Muscle of arm (tissue), 14 donors: ENCODE measurements around the gene WDR44. TPM values are rescaled to one million over a fixed set of nuclear protein-coding genes. Genes with fewer than 3 reads are reported as not detected.
A peak's percentile ranks its signal among the peaks of the same experiment; 100 is the strongest.
"Not testable (repeated sequence)": the region's sequence is repeated elsewhere in the genome, so short reads cannot be mapped to it uniquely, and the experiment has no call there.

Source experiments
- DNase-seq: peaks from one replicate; pipeline ENCODE4 v3.0.0-alpha.2; 2013
- long read RNA-seq, 11 donors: transcript quantifications; one replicate each; lab custom pipeline, GENCODE V29; 2026
- polyA plus RNA-seq, 12 donors: library from polyadenylated mRNA; unstranded; fragments of 120-200 nt; gene quantifications; one replicate each; pipeline ENCODE4 v1.2.1, GENCODE V29; 2013; ENCODE audit not compliant: insufficient read length in 12 of 12

WDR44 gene, protein sequence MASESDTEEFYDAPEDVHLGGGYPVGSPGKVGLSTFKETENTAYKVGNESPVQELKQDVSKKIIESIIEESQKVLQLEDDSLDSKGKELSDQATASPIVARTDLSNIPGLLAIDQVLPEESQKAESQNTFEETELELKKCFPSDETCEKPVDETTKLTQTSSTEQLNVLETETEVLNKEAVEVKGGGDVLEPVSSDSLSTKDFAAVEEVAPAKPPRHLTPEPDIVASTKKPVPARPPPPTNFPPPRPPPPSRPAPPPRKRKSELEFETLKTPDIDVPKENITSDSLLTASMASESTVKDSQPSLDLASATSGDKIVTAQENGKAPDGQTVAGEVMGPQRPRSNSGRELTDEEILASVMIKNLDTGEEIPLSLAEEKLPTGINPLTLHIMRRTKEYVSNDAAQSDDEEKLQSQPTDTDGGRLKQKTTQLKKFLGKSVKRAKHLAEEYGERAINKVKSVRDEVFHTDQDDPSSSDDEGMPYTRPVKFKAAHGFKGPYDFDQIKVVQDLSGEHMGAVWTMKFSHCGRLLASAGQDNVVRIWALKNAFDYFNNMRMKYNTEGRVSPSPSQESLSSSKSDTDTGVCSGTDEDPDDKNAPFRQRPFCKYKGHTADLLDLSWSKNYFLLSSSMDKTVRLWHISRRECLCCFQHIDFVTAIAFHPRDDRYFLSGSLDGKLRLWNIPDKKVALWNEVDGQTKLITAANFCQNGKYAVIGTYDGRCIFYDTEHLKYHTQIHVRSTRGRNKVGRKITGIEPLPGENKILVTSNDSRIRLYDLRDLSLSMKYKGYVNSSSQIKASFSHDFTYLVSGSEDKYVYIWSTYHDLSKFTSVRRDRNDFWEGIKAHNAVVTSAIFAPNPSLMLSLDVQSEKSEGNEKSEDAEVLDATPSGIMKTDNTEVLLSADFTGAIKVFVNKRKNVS
- polyA plus RNA-seq, result 10 to 100 TPM in 11 of 12 donors, not detected in 1; 34.8 to 96.2 (median 68.4) TPM
- long read RNA-seq, donor 1, partial matches to known transcripts, result 11 of 11 reads
- long read RNA-seq, donor 1, other reads (novel, unspliced or antisense), result 0 of 11 reads
- long read RNA-seq, donor 2, full-length matches to known transcripts, result 13 of 24 reads
- long read RNA-seq, donor 2, partial matches to known transcripts, result 11 of 24 reads
- long read RNA-seq, donor 2, other reads (novel, unspliced or antisense), result 0 of 24 reads
- long read RNA-seq, donor 3, full-length matches to known transcripts, result 1 of 6 reads
- long read RNA-seq, donor 3, partial matches to known transcripts, result 5 of 6 reads
- long read RNA-seq, donor 3, other reads (novel, unspliced or antisense), result 0 of 6 reads
- long read RNA-seq, donor 4, full-length matches to known transcripts, result 1 of 10 reads
- long read RNA-seq, donor 4, partial matches to known transcripts, result 9 of 10 reads
- long read RNA-seq, donor 4, other reads (novel, unspliced or antisense), result 0 of 10 reads
- long read RNA-seq, donor 5, full-length matches to known transcripts, result 9 of 9 reads
- long read RNA-seq, donor 5, partial matches to known transcripts, result 0 of 9 reads
- long read RNA-seq, donor 5, other reads (novel, unspliced or antisense), result 0 of 9 reads
- long read RNA-seq, donor 6, full-length matches to known transcripts, result 2 of 2 reads
- long read RNA-seq, donor 6, partial matches to known transcripts, result 0 of 2 reads
- long read RNA-seq, donor 6, other reads (novel, unspliced or antisense), result 0 of 2 reads
- long read RNA-seq, donor 7, full-length matches to known transcripts, result 2 of 2 reads
- long read RNA-seq, donor 7, partial matches to known transcripts, result 0 of 2 reads
- long read RNA-seq, donor 7, other reads (novel, unspliced or antisense), result 0 of 2 reads
- long read RNA-seq, donor 8, full-length matches to known transcripts, result 11 of 20 reads
- long read RNA-seq, donor 8, partial matches to known transcripts, result 9 of 20 reads
- long read RNA-seq, donor 8, other reads (novel, unspliced or antisense), result 0 of 20 reads
- long read RNA-seq, donor 9, full-length matches to known transcripts, result 3 of 3 reads
- long read RNA-seq, donor 9, partial matches to known transcripts, result 0 of 3 reads
- long read RNA-seq, donor 9, other reads (novel, unspliced or antisense), result 0 of 3 reads
- long read RNA-seq, donor 10, full-length matches to known transcripts, result 4 of 4 reads
- long read RNA-seq, donor 10, partial matches to known transcripts, result 0 of 4 reads
- long read RNA-seq, donor 10, other reads (novel, unspliced or antisense), result 0 of 4 reads
- long read RNA-seq, donor 11, full-length matches to known transcripts, result 10 of 19 reads
- long read RNA-seq, donor 11, partial matches to known transcripts, result 9 of 19 reads
- long read RNA-seq, donor 11, other reads (novel, unspliced or antisense), result 0 of 19 reads

GRCh38 chrX:118345464-118346257 lies at the start of gene WDR44:
Gene WDR44 (plus strand): TSS chrX:118346106. CDS start chrX:118346504, 398 bp downstream.
- peak; percentile 94 for DNase-seq

DNA sequence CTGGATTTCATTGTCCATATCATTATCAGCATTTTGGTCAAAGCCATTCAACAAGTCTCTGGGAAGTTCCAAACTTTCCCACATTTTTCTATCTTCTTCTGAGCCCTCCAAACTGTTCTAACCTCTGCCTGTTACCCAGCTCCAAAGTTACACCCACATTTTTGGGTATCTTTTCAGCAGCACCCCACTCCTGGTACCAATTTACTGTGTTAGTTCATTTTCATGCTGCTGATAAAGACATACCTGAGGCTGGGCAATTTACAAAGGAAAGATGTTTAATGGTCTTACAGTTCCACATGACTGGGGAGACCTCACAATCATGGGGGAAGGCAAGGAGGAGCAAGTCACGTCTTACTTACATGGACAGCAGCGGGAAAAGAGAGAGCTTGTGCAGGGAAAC lies 40.1 kb upstream of the WDR44 start:
- not testable (repeated sequence) for DNase-seq

DNA sequence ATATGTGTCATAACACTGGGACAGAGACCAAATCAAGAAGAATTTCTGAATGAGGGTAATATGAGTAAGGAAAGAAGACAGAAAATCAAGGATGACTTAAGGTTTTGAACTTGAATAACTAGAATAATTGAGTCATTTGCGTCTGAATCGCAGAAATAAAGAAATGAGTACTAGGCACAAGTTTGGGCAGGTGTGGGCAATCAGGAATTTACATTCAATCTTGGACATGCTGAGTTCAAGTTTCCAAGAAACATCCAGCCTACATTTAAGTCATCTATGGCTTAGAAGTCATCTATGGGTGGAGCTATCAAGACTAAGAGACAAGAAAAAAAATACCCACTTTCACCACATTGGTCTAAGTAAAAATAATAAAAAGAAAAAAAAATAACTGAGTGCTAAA lies 30.4 kb upstream of the WDR44 start:
- no peak for DNase-seq

- DNase-seq, result no peak
These were observed 21.3 kb upstream of the WDR44 start for GRCh38 chrX:118324588-118324987.

DNA sequence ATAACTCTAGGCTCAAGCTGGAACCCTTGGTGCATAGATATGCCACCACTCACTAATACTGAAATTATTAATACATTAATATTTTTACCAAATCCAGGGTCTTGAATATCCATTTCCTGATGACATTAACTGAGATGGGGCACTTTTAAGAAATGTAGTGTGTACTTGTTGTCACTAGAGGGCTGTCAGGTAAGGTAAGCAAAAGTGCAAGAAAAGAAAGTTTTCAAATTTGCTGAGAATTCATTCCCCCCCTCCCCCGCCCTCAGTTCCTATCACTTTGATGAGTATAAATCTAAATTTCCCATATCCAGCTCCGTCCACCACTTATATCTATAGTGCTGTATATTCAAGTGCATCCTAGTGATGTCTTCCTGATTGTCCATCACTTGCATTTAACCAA lies 20.5 kb upstream of the WDR44 start:
- DNase-seq, result no peak

DNA sequence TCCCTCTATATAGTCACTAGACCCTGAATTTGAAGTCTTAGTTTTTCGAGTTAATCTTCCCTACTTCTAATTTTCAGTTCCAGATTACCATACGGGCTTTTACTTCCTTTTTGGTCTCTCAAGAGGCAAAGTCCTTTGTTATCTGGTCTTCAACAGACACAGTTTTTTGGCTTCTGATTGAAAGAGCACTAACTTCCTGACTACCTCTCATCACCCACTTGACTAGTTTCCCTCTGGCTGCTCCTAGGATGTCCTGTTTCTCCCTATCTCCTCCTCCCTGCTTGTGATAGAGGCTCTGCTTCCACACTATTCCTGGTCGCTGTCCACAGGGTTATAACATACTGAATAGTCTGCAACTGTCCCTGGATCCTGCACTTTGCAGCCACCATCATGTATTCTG lies 16.7 kb upstream of the WDR44 start:
- no peak for DNase-seq

GRCh38 chrX:118337687-118338086 lies 8.2 kb upstream of the WDR44 start:
- no peak for DNase-seq

DNA sequence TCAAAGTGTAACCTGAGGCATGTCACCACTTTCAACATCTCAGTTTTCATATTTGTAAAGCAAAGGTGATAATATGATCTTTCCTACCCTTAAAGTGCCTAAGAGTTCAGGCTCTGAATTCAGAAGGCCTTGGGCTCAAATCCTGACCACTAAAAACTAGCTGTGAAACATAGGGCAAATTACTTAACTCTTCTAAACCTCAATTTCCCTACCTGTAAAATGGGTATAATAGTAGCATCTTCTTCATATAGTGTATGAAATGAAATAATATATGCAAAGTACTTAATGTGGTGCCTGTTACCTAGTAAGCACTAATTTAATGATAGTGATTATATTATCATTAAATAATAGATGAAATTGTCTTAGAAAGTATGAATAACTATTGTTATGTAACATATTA lies 7.0 kb upstream of the WDR44 start:
- no peak for DNase-seq

DNA sequence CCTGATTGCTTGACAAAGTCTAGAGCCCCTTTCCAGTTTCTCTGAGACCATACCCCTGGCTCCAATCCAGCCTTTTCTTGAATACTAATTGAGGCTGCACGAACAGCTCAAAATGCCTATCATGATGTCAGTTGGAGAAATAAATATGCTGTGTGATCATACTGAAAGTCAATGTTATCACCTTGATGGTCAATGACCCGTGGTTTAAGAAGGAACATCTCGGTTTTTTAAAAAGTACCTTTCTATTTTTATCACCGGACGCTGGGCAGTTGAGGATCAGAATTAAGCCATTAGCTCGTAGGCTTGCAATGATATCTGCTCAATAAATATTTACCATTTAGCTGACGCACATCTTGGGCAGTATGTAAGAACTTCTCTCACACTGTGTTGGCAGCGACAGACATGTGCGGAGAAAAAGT lies 852 bp upstream of the WDR44 start:
- DNase-seq, result no peak

GRCh38 chrX:118346258-118347094 lies 570 bp downstream of the WDR44 start:
- DNase-seq, result no peak

GRCh38 chrX:118347131-118347530 lies 1.2 kb downstream of the WDR44 start:
- no peak for DNase-seq

DNA sequence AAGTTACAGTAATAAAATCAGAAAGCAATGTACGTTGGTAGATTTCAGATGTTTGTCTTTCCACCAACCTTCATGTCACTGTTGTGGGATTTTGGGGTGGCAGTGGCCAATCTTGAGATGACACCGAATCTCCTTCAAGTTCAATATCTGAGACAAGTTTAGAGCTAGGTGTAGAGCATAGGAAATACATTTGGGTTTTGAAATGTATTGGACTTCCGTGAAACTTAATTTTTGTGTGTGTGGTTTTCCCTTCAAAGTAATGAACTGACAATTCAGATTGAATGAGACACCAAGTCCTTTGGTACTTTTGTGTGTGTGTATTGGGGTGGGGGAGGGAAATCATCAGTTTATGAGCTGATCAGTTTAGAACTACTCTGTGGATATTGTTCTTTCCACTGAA lies 1.8 kb downstream of the WDR44 start:
- no peak for DNase-seq

- DNase-seq, result no peak
These were observed 2.4 kb downstream of the WDR44 start for GRCh38 chrX:118348186-118348810.

DNA sequence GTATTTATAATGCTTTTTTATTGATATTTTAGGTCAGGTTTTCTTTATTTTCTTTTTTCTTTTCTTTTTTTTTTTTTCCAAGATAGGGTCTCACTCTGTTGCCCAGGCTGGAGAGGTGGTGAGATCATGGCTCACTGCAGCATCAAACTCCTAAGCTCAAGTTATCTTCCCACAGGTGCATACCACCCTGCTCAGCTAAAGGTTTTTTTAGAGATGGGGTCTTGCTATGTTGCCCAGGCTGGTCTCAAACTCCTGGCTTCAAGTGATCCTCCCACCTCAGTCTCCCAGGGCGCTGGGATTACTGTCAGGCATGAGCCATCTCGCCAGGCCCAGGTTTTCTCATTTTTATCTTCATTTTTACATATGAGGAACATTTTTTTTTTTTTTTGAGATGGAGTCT lies 3.3 kb downstream of the WDR44 start:
- no peak for DNase-seq

DNA sequence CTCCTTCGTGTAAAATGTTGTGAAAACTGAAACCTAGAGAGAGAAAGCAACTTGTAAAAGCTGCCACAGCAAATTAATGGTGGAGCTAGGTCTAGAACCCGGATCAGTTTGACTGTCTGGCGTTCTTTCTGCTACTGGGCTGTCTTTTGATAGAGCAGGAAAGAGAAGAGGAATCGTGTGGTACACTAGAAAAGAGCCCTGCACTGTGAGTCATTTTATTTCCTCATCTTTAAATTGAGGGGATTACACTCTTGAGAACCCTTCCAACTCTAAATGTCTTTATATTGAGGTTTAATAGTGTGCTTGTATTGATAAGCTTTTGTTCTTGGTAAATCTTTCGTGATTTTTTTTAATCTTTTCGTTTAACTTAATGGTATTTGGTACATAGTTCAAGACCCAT lies 4.3 kb downstream of the WDR44 start:
- DNase-seq, result no peak

- no peak for DNase-seq
These were observed 4.8 kb downstream of the WDR44 start for GRCh38 chrX:118350706-118351105.

DNA sequence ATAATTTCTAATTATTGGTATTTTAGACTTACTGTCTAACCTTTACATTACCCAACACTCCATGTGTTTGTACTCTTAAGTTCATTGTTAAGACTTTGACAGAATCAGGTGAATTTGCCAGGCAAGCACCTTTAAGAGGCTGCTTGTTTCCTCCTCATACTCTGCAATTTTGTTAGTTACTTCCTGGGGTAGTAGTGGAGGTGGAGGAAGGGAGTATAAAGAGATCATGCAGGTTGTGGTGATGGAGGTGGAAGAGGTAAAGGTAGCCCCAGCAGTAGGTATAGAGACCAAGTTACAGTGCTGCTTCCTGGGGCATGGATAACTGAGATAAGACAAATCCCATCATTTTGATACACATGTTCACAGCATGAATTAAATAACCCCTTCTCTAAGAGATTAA lies 6.7 kb downstream of the WDR44 start:
- DNase-seq, result no peak
